ENCODE data around the gene WRAP73.
A peak's percentile ranks its signal among the peaks of the same experiment; 100 is the strongest.

WRAP73 gene

DNA sequence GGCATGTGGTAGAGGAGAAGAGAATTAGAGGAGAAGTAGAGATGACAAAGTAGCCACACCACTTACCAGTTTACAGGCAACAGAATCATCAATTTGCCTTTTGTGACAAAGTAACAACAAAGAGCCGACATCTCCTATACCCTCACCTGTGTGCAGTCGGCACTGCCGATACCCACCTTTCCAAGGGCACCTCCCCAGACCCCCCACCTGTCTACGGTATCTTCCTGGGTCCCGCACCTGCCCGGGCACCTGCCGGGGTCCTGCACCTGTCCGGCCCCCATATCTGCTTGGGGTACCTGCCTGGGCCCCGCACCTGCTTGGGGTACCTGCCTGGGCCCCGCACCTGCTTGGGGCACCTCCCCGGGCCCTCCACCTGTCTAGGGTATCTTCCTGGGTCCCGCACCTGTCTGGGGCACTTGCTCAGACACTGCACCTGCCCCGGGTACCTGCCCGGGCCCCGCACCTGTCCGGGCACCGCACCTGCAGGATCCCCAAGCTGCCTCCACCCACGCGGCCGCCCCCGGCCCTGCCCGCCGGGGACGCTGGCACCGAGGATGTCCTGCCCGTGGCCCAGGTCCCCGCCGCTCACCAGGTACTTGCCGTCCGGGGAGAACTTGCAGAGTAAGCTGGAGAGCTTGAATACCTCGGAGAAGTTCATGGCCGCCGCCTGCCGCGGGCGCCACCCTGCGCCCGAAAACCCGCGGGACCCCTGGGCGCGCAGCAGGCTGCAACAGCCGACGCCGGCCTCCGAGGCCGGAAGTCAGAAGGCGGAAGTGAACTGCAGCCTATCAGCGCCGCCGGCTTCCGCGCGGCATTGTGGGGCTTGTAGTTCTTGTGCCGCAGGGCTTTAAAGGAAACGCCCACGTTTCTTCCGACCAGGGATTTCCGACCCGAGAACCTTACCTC is at the start of gene WRAP73:
WRAP73 (minus strand) TSS at position 762 of the 906 bp plus-strand sequence; CDS start at position 658, 104 bp downstream.
- DNase-seq, result peak; percentile 82

GRCh38 chr1:3699596-3699995 is 49.7 kb upstream of the WRAP73 start:
- DNase-seq, result no peak

DNA sequence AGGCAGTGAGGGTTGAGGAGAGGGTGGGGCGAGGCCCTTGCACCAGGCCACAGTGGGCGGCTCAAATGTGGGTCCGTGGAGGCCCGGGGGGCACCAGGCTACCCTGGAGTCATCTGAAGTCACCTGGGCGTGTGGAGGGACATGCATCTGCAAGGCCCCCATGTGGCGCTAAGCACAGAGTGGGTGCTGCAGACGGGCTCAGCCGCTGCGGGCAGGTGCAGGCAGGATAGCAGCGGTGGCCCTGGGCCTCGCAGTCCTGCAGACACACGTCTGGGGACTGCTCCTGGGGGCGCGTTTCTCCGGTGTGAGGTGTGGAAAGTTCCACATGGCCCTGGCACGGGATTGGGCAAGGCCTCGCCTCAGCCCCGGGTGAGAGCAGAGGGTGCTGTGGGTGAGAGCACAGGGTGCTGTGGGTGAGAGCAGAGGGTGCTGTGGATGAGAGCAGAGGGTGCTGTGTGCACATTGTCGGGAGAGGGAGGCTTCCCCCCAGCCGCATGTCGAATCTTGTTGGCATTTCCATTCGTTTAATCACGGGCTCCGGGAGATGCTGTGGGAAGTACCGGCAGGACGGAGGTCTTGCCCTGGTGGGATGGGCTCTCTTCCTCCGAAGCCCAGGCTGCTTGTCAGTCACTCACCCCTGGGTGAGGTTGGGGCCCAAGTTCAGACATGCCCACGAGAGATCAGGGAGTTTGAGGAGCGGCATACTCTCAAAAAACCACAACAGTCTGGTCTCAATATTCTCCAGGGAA is 48.9 kb upstream of the WRAP73 start:
- no peak for DNase-seq

DNA sequence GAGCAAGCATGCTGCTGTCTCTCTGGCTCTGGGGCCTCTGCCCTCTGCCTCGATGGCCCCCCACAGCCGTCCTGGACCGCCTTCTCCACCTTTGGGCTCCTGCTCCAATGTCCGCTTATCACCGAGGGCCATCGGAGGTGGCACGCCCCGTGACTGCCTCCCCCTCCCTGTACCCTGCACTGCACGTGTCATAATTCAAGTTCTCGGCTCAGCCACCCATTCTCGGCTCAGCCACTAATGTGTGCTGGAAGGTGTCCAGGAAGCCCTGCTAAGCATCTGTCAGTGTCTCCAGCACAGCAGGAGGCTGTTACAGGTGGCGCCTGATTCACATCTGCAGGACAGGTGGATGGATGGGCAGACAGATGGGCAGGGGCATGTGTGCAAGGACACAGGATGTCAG is 47.9 kb upstream of the WRAP73 start:
- DNase-seq, result peak; percentile 88

- DNase-seq, result no peak
Observed at GRCh38 chr1:3697104-3697503, 47.2 kb upstream of the WRAP73 start.

DNA sequence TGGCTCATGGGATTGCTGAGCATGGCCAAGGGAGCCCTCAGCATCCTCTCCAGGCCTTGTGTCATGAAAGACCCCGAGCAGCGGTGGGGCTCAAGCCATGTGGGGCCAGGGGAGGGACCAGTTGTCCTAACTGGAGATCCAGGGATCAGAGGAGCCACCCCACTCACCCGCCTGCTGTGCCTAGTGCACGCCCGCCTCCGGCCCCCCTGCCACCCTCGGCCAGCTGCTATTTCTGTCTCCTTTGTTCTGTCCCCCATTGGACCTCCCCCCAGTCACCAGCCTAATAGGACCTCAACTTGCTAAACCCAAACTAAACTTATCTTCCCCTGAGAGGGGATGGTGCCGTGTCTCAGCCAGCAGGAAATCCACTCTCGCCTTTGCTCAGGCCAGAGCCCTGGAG is 46.8 kb upstream of the WRAP73 start:
- no peak for DNase-seq

DNA sequence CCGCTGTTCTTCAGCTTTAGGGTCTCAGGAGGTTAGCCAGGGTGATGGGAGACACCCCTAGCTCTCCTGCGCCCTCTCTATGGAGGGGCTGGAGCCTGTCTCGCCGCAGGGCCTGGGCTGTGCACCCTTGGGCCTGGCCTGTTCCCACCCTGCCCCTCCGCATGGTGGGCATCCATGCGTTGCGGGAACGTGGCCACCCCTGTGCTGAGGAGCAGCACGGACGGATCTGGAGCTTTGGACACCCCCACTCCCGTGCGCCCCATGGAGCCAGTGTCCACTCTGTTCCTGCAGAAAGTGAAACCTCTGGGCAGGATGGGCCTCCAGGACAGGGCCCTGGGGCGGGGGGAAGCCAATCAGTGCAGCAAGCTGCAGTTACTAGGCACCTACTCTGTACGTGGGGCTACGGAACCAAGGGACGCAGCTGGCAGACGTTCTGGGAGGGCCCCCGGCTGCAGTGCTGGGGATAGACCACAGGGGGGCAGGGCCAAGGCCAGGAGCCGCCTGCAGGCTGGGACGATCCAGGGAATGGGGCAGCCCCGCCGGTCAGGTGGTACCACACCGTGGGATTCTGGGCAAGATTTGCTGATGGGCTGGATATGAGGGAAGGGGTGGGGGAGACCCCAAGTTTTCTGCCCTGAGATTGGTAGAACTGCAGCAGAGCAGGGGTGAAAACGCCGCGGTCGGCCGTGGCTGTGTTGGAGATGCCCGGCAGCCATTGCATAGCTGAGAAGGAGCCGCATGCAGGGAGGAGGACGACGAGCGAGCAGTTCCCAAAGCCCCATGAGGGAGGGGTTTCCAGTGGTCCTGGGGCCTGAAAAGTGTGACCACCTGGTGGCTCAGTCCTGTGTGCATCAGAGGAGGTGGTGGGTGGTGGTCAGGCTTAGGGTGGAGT is 45.7 kb upstream of the WRAP73 start:
- peak; percentile 48 for DNase-seq

- no peak for DNase-seq
Observed at GRCh38 chr1:3693321-3693720, 43.4 kb upstream of the WRAP73 start.

GRCh38 chr1:3692598-3692997 is 42.7 kb upstream of the WRAP73 start:
- DNase-seq, result peak; percentile 50

- peak; percentile 36 for DNase-seq
Observed at GRCh38 chr1:3691421-3692204, 41.7 kb upstream of the WRAP73 start.

- peak; percentile 44 for DNase-seq
Observed at GRCh38 chr1:3690282-3691065, 40.6 kb upstream of the WRAP73 start.

GRCh38 chr1:3689138-3689750 is 39.3 kb upstream of the WRAP73 start:
- no peak for DNase-seq

- no peak for DNase-seq
Observed at GRCh38 chr1:3688356-3689137, 38.6 kb upstream of the WRAP73 start.

- DNase-seq, result no peak
Observed at GRCh38 chr1:3687504-3687903, 37.6 kb upstream of the WRAP73 start.

DNA sequence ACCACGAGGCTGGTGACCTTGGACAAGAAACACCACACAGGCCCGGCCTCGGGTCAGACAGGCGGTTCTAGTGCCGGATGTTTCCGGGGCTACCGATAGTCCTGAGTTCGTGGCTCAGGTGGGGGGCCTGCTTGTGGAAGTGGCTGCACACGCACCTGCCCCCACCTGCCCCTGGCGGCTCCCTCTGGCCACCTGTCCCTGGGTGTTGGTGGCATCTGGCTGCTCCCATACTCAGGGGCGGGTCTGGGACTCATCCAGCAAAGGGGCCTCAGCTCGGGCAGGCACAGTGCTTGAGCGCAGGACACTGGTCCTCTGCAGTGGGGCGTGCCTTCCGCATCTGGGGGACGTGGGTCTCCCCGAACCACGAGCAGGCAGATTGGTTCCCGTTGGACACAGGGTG is 36.0 kb upstream of the WRAP73 start:
- DNase-seq, result no peak

GRCh38 chr1:3685222-3685621 is 35.3 kb upstream of the WRAP73 start:
- no peak for DNase-seq

DNA sequence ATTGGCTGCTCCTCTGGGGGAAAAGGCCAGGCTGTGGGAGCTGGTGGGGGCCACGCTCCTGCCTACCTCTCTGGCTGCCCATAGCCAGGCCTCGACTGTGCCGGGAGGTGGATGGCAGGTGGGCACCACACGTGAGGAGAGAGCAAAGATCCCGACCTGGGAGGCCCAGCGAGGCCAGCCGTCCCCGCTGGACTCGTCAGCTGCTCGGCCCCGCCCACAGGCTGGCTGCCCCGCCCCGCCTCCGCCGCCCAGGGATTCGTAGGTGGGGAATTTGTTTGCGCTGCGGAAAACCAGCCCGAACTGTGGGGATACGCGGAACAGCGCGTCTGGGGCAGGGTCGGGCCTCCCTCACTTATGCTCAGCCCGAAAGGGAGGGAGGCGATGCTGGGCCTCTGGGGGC is 34.1 kb upstream of the WRAP73 start:
- no peak for DNase-seq

DNA sequence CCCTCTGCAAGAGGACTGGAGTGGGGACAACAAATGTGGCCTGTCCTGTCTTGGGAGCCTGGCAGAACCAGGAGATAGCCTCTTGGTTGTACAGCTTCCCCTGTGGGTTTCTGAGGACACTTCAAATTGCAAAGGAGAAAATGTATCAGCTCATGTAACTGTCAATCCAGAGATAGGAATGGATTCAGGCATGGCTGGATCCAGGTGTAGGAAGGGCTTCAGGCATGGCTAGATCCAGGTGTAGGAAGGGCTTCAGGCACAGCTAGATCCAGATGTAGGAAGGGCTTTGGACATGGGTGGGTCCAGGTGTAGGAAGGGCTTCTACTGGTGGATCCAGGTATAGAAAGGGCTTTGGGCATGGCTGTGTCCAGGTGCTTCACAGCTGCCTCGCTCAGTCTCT is 33.3 kb upstream of the WRAP73 start:
- no peak for DNase-seq

DNA sequence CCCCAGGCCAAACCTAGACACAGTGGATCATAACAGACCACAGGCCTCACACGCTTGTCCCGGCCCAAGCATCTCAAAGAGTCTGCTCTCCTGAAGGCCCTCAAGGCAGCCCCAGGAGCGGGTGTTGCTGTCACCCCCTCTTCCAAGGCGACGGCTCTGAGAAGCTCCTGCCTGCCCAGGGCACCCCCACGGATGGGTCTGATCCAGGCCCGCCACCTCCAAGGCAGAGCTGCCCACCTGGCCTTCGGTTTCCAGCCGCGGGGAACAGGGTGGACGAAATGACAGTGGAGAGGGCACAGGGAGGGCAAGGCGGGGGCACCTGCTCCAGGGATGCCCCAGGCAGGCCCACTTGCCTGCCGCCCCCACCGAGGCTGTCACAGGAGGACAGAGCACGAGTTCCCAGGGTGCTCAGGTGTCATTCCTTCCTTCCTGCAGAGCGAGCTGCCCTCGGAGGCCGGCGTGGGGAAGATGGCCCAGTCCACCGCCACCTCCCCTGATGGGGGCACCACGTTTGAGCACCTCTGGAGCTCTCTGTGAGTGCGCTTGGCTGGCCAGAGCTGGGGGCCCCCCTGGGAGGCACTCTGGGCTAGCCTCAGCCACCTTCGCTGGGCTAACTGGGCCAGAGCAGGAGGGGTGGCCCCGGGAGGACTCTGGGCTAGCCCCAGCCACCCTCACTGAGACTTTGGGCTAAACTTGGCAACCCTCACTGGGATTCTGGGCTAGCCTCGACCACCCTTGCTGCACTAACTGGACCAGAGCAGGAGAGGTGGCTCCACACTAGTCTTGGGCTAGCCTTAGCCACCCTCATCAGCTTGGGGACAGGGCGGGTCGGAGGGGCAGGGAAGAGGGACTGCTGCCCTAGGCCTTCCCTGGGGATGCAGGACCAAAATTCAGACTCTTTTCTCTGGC is 32.2 kb upstream of the WRAP73 start:
- no peak for DNase-seq
